NCI-H446 treated with DMSO at 0.1 percent for 48 hours (cell line): ENCODE measurements around the gene CRIP2.
A peak's percentile ranks its signal among the peaks of the same experiment; 100 is the strongest.

Experiments
- DNase-seq: peaks from one replicate; lab custom pipeline; 2025; lab: John Stamatoyannopoulos, UW

CRIP2 gene

DNA sequence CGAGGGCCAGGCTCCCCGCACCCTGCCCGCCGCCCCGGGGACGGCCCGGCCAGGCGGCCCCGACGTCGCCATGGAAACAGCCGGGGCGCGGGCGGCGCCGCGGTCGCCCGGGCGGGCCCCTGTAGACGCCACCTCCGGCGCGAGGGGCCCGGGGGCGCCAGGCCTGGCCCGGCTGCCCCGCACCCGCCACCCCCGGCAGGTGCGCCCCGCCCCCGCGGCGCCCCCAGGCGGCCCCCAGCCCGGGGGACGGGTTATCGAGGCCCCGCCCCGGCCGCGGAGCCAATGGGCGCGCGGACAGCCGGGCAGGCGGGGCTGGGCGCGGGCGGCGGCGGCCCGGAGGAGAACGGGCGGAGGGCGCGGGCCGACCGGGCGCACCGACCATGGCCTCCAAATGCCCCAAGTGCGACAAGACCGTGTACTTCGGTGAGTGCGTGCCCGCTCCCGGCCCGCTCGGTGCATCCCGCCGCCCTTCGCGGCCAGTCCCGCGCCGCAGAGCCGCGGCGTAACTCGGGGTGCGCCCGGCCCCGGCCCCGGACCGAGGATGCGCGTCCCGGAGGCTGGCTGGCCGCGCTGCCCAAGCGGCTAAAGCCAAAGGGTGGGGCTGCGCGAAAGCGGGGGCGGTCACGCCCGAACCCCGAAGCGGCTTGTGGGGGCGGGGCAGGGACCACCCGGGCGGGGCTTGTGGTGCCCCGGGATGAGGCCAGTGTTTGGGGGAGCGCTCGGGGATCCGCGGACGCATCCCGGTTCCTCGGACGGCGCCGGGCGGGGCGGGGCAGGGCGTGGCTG lies at the start of gene CRIP2:
Gene CRIP2 (plus strand): TSS at position 339 of the 786 bp plus-strand sequence. CDS start 42 bp downstream, at position 381.
- DNase-seq, result no peak

DNA sequence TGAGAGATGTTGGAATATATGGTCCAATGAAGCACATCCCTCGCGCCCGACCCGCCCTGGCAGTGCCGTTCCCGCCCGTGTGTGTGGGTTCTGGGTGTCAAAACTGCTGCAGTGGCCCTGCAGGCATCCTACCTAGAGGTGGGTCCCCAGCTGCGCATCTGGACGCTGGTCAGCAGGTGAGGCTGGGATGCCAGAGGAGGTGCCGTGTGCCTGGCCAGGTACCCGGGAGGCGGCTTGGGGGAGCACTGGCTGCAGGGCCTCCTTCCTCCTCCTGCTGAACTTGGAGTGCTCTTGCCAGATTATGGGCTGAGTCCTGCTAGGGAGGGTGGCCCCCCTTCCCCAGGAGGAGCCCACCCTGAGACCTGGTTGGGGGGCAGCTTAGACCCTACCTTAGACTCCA lies 49.8 kb upstream of the CRIP2 start:
- no peak for DNase-seq

DNA sequence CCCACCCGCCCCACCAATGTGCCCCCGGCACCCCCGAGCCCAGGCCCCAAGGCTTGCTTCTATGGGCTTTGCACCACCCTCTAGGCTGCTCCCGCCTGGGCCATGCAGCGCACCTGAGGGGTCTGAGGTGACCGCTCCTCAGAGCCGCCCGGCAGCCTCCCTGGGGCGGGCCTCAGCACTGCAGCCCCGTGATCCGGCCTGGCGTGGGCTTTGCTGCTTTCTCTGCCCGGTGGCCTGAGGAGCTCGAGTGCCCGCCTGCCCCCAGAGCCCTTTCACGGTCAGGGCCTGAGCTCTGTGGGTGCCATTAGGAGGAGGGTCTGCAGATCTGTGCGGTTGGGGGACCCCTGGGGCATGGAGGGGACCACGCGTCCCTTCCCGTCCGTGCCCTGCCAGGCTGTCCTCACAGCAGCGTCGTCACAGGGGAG lies 48.8 kb upstream of the CRIP2 start:
- no peak for DNase-seq

GRCh38 chr14:105426416-105427130 lies 48.0 kb upstream of the CRIP2 start:
- DNase-seq, result no peak

DNA sequence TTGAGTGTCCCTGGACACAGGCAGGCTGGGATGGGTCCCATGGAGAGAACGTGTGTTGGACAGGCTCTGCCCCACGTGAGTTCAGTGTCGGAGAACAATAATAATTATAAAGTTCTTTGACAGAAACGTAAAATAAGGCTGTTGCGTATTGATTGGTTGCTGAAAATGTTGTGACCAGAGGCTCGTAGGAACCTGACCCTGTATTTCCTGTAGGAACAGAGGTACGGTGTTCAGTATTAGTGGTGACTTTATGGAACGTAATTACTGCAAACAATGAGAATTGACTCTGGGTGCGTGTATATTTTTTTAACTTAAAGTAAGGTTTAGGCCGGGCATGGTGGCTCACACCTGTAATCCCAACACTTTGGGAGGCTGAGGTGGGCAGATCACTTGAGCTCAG lies 47.2 kb upstream of the CRIP2 start:
- DNase-seq, result no peak

DNA sequence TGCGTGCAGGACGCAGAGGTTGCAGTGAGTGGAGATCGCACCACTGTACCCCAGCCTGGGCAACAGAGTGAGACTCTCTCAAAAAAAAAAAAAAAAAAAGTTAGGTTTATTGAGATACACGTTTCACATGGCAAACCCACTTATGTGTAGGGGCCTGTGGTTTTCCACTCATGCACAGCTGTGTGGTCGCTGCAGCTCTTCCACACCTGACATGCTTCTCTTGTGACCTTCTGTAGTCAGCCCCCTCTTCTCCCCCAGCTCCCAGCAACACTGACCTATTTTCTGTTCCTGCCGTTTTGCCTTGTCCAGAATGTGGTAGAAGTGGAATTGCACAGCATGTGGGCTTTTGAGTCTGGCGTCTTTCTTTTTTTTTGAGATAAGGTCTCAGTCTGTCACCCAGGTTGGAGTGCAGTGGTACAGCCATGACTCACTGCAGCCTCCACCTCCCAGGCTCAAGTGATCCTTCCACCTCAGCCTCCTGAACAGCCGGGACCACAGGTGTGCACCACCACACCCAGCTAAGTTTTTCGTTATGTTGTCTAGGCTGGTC lies 46.6 kb upstream of the CRIP2 start:
- DNase-seq, result no peak

GRCh38 chr14:105430042-105430441 lies 44.6 kb upstream of the CRIP2 start:
- no peak for DNase-seq

DNA sequence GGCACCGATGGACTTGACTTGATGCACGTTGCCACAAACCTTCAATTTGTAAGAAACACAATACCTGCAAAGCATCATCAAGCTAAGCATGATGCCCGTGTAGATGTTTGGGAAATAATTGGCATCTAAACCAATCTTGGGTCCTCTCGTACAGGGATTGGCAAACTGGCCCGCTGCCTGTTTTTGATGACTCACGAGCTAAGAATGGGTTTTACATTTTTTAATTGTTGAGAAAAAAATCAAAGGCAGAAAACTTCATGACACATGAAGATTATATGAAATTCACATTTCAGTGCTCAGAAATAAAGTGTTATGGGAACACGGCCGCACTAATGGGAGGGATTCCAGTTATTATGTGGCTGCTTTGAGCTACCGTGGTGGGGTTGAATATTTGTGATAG lies 44.1 kb upstream of the CRIP2 start:
- no peak for DNase-seq

DNA sequence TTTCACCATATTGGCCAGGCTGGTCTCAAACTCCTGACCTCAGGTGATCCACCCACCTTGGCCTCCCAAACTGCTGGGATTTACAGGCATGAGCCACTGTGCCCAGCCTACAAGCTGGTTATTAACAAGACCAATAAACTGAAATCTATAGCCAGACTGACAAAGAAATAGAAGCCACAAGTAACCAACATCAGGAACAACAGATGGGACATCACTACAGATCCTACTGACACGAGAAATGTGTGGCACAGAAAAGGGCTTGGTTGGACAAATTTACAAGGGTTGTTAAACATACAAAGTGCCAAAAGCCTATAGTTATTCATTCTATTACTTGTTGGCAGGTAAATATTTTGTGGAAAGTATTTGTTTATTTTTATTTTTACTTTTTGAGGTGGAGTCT lies 43.4 kb upstream of the CRIP2 start:
- DNase-seq, result no peak

- no peak for DNase-seq
Observed at GRCh38 chr14:105432657-105433056, 42.0 kb upstream of the CRIP2 start.

GRCh38 chr14:105433161-105433605 lies 41.4 kb upstream of the CRIP2 start:
- DNase-seq, result no peak

GRCh38 chr14:105436402-105436801 lies 38.2 kb upstream of the CRIP2 start:
- DNase-seq, result no peak

DNA sequence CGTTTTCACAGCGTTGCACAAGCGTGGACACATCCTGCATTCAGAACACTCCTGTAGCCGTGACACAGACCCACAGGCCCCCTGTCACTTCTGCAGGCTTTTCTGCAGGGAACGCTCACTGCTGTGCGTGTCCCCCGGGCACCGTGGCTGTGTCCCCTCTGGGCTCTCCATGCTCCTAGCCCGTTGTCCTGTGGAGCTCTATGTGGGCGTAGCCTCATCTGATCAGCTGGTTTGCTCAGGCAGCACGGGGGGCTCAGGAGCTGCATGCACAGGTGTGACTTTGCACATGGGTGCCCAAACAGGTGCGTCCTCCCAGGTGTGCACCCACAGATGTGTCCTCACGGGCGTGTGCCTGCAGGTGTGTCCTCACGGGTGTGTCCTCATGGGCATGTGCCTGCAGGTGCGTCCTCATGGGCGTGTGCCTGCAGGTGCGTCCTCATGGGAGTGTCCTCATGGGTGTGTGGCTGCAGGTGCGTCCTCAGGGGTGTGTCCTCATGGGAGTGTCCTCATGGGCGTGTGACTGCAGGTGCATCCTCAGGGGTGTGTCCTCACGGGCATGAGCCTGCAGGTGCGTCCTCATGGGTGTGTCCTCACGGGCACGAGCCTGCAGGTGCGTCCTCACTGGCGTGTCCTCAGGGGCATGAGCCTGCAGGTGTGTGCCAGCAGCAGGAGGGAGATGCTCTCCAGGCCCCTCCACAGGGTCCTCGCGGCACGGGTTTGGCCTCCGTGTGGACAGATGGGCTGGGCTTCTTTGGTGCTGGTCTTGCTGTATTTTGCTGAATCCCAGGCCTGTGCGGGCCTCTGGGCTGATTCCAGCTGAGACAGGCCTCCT lies 37.5 kb upstream of the CRIP2 start:
- DNase-seq, result no peak

GRCh38 chr14:105437723-105438500 lies 36.7 kb upstream of the CRIP2 start:
- no peak for DNase-seq

DNA sequence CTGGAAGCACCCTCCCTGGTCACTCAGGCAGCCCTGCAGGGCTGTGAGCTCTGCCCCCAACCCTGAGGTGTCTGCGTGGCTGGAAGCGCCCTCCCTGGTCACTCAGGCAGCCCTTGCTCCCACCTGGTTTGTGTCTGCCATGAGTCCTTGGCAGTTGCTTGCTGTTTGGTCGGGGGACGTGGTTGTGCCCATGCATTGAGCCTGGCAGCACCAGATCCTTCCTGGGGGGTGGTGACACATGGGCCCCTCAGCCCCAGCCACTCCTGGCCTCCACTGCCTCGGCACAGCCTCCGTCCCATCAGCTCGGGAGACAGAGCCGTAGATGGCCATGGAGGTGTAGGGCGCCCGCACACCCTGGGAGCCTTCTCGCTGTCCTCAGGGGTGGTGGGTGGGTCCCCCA lies 35.4 kb upstream of the CRIP2 start:
- no peak for DNase-seq

DNA sequence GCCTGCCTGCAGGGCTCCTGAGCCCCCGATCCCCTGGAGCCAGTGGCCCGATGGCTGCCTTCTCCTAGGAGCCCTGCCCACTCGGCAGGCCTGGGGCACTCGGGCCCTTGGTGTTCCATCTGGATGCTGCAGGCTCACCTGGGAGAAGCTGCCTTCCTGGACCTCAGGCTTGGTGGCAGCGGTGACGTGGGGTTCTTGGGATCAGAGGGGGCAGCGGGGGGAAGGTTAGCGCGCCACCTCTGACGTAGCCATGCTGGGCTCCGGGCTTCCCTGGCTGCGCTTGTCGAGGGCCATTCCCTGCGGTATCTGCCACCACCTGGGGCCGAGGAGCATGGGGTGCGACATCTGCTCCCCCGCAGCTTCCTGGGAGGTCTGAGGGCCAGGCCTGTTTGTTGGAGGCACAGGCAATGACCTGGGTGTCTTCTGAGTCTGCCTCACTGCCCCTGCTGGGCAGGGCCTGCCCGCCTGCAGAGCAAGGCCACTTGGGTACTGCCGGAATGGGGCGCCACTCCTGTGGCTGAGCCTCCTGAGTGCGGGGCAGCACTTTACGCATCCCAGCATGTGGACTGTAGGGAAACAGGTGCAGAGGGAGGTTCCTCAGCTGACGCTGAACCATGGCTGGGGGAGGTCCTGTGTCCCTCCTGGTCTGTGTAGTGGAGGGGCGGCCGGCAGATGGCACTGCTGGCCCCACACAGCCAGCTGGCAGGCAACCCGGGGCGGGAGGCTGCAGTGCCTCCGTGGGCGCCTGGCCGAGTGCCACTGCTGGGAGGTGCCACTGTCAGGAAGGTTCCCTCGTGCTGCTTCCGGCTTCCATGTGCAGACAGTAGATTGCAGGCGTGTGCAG lies 34.7 kb upstream of the CRIP2 start:
- DNase-seq, result peak; percentile 72

DNA sequence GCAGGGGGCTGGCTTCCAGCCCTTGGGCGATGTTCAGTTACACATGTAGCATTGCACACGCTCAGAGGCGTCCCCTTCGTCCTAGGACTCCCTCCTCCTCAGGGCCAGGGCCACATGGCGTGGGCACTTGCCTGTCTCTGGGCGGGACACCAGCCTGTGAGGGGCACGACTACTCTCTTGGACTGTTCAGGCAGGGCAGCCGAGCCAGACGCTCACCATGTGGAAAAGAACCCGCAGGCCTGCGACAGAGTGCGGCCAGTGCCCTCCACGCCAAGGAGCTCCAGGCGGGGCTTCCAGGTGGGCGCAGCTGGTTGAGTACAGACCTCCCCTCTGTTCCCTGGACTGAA lies 34.1 kb upstream of the CRIP2 start:
- no peak for DNase-seq

DNA sequence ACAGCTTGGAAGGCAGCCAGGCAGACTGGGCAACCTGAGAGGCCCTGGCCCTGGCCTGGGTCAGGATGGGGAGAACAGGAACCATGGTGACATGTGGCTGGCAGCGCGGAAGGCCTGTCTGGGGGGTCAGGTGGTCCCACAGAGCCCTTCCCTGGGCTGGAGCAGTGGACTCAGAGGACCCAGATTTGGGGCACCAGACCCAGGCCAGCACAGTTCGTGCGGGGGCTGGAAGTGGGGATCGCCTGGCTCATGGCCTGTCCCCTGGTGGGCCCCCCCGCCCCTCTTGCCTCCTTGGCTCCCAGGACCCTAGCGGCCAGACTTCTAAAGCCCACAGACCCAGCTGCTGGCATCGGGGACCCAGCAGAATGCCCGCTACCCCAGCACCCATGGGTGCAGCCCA lies 33.6 kb upstream of the CRIP2 start:
- DNase-seq, result no peak

GRCh38 chr14:105442125-105442524 lies 32.5 kb upstream of the CRIP2 start:
- DNase-seq, result no peak

DNA sequence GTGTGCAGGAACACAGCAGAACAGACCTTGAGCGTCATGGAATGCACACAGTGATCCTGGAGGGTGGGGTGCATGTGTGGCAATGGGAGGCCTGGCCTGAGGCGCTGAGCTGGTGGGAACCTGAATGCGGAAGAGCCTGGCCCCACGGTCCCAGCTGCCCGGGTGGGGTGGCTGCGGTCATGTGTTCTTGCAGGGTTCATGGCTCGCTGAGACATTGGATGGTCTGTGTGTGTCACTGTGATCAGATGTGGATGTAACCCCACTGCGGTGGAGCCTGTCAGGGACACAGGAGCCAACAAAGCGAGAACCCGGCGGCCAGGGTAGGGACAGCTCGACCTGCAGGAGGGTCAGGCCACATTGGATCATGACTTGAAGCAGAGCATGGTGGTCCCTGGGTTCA lies 31.8 kb upstream of the CRIP2 start:
- no peak for DNase-seq

GRCh38 chr14:105444859-105445258 lies 29.8 kb upstream of the CRIP2 start:
- DNase-seq, result no peak
